DMS 273 treated with DMSO at 0.1 percent for 48 hours (cell line): ENCODE data around the gene DNAJA2.

Experiments used
- DNase-seq: peaks from one replicate; lab custom pipeline; 2025; lab: John Stamatoyannopoulos, UW

The DNAJA2 gene

DNA sequence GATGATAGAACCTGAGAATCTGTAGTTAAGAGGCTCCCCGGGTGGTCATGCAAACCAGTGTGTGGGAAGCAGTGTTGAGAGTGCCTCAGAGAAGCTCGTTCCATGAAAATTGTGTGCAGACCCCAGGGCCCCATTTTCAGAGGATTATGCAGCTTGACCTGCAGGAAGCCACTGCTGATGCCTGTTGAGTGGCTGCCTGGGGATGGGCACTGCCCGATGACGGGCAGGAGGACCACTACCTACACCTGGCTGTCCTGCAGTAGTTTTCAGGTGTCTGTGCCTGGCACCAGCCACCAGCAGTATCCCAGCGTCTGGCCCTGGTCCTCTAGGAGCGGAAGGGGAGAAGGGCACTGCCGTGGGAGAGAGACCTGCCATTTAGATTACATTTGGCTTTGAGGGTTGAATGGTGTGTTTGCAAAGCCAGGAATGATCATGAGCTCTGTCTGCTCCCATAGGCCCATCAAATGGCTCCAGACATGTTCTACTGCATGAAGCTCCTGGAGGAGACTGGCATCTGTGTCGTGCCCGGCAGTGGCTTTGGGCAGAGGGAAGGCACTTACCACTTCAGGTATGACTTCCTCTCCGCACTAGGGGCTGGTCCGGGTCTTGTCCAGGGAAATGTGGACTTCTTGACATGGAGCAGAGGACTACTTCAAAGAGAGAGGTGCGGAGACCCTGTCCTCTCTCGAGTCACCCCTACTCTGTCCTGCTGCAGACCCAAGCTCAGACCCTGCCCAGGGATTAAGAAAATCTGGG, 46.8 kb downstream of the DNAJA2 start:
- DNase-seq: no peak

DNA sequence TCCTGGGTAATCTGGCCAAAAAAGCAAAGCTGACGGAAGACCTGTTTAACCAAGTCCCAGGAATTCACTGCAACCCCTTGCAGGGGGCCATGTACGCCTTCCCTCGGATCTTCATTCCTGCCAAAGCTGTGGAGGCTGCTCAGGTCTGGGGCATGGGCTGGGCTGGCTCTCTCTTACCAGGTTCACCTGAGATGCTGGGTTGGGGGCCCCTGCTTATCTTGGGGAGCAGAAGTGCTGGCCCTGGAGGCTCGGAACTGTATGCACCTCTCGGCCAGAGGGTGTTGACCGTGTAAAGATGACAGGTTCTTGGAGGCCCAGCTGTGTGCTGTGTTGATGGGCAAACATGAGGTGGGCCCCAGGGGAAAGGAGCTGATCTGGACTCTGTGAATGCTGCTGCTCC, 49.1 kb downstream of the DNAJA2 start:
- no peak for DNase-seq

DNA sequence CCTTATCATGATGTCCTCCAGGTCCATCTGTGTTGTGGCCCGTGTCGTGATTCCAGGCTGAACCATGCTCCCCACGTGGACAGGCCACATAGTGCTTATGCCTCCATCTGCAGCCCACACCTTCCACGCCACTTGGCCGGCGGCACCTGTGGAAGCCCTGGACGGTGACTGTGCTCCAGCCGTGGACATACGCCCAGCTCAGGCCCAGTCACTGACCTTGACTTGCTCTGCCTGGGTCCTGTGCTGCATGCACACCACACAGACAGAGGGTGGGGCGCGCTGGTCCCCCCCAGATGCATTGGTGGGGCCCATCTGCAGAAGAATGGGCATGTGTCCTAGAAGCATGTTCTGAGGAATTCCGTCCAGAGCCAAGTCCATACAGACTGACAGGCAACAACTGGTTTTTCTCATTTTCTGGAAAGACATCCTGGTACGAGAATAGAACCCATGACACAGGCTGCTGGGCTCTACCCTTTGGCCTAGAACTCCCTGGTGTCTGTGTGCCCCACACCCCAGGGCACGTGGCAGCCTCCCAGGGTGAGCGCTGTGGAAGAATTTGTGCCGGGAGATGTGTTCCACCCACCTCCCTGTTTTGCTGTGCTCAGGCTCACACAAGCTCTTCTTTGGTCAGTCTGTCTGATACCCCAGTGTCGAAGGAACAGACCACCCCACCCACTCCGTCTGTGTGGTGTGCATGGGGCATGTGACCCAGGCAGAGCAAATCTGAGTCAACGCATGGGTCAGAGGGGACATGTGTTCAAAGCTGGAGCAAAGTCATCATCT, 49.8 kb downstream of the DNAJA2 start:
- no peak for DNase-seq

DNA sequence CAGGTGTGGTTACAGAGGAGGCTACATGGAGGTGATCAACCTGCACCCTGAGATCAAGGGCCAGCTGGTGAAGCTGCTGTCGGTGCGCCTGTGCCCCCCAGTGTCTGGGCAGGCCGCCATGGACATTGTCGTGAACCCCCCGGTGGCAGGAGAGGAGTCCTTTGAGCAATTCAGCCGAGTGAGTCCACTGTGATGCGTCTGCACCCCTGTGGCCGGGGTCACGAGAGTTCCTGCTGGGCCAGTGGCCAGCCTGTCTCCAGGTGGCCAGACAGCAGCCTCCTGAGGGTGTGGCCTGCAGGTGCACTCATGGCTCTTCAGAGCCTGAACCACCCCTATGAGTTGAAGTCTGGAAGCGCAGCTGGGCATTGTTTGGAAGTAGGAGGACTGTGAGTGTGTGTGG, 51.2 kb downstream of the DNAJA2 start:
- no peak for DNase-seq

DNA sequence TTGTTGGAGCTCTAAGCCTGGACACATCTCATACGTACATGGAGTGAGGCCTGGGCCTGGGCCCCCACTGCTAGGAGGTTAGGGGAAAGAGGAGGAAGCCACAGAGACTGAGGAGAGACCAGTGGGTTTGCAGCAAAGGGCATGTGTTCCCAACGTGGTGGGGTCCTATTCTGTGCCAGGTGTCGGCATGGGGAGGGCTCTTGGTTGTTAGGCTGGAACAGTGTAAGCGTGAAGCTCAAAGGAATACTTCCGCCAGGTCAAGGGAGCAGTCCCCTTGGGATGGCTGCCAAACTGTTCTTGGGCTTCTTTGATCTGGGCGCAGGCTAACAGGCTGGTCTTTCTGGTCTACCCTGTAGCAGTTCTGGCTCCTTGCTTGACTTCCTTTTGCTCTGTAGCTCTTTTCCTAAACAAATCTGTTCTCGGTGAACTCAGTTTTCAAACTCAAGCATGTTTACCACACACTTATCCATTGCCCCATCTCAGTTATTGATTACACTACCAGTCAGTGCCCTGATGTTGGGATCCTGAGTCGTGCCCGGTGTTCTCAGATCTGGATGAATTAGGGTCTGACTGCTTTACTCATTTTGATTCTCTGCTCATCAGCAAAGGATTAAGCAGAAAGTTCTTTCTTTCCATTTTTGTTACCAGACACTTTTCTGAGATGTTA, 52.9 kb downstream of the DNAJA2 start:
- DNase-seq: no peak

DNA sequence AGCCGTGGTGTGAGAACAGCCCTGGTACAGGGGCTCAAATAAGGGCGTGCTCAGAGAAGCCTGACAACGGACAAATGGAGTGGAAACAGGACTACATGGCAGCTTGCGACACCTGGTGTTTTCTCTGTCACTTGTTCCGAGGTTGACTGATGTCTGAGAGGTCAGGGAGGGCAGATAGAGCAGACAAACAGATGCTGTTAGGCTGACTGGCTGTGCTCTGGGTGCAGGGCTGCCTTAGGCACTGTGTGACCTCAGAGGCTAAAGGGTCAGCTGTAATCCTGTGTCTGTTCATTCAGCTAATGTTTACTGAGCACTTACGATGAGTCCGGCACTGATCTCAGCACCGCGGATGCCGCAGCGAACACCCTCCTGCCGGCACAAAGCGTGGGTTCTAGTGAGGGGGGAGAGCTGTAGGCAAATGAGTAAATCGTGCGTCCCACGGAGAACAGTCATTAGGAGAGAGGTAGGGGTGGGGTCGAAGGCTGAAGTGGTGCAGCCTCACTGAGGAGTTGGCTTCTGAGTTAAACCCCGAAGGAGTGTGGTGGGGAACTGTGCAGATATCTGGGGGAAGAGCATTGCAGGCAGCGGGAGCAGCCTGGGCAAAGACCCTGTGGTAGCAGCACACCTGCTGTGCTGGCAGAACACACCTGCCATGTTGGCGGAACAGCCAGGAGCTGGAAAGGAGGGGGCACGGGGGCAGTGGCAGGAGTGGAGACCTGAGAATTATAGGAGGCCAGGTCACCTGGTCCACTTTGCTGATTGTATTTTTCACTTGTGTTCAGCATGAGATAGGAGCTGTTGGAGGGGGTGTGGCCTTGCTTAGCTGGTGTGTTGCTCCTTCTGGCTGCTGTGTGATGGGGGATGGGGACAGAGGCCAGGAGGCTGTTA, 54.3 kb downstream of the DNAJA2 start:
- DNase-seq: no peak

DNA sequence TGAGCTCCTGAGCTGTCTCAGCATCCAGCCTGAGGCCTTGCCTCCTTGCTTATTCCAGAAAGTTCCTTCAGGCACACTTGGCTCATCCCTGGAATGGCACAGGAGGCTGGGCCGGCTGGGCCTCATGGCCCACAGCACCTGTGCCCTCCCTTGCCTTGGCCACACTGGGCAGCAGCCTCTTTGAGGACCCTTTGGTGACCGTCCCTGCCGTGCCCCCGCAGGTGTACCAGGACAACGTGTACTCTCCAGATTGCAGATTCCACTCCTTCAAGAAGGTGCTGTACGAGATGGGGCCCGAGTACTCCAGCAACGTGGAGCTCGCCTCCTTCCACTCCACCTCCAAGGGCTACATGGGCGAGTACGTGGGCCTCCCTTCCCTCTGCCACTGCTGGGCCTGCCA, 55.1 kb downstream of the DNAJA2 start:
- DNase-seq: no peak

DNA sequence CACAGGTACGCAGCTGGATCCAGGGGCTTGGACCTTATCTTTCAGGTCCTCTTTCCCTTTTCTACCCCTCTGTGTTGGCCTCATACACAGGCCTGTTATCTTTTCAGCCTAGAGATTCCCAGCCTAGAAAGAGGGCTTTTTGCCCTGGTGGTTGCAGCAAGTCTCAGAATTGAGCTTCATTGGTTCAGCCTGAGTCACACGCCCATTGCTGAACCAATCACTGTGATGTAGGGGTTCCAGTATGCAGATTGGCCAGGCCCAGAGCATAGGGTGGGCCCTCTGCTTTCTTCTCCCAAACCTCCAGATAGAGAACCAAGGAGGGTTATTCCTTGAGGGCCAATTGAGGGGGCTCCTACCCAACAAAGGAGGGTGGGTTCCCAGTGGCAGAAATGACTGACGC, 56.5 kb downstream of the DNAJA2 start:
- DNase-seq: no peak

DNA sequence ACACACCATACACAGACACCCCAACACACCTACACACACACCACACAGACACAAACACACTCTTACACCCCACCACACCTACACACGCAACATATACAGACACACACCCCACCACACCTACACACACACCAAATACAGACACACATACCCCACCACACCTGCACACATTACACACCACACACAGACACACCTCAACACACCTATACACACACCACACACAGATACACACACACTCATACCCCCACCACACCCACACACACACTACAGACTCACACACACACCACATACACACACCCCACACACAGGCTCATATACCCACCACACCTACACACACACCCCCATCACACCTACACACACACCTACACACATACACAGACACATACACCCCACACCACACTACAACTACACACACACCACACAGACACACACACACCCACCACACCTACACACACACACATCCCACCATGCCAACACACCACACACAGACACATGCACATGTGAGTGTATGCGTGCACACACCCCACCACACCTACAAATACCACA, 57.9 kb downstream of the DNAJA2 start:
- DNase-seq: no peak

DNA sequence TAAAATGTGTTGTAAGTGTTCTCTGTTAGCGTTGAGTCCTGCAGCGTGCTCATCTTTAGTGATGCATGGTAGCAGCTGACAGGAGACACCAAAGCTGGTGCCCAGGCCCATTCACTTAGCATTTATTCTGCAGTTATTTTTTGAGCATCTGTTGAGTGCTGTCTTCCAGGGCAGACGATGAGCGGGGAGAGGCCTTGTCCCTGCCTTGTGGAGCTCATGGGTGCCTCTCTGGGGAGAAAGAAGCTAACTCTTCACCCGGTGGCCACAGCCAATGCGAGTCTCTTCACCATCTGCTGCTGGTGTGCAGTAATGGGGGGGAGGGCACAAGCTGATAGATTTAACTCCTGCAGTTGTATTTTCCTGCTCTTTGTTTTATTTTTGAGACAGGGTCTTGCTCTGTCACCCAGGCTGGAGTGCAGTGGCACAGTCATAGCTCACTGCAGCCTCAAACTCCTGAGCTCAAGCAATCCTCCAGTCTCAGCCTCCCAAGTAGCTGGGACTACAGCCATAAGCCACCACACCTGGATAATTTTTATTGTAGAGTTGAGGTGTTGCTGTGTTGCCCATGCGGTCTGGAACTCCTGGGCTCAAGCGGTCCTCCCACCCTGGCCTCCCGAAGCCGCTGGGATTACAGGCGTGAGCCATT, 58.8 kb downstream of the DNAJA2 start:
- DNase-seq: no peak

DNA sequence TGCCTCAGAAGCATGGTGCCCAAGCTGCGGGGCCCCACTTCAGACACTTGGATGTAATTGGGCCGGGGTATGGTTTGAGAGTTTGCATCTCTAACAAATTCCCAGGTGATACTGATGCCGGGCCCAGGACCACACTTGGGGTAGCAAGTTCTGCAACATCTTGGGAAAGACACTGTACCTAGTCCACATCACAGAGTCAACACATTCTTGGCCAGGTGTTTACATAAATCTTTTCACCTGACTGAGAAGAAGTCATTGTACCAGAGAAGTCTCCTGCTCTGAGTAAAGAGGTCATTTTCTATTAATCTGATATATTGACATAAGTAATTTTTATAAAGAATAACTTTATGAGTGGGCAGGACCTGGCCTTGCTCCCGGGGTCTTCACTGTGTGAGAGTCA, 61.8 kb downstream of the DNAJA2 start:
- DNase-seq: no peak

DNA sequence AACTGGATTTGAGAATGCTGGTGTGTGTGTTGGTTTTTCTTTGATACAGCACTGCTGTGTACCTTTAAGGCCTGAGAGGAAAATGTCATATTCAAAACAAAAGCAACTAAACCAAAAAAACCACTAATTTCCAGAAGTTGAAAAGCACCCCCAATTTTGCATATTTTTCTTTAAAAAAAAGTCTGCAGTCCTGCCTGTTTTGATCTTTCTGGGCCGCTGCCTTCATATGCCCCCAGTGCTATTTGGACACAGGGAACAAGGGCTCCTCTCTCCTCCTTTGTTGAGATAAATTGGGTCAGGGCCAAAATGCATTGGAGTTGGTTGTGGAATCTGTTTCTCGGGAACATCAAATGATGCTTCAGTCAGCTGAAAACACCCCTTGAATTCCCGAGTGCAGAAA, 62.4 kb downstream of the DNAJA2 start:
- DNase-seq: no peak

DNA sequence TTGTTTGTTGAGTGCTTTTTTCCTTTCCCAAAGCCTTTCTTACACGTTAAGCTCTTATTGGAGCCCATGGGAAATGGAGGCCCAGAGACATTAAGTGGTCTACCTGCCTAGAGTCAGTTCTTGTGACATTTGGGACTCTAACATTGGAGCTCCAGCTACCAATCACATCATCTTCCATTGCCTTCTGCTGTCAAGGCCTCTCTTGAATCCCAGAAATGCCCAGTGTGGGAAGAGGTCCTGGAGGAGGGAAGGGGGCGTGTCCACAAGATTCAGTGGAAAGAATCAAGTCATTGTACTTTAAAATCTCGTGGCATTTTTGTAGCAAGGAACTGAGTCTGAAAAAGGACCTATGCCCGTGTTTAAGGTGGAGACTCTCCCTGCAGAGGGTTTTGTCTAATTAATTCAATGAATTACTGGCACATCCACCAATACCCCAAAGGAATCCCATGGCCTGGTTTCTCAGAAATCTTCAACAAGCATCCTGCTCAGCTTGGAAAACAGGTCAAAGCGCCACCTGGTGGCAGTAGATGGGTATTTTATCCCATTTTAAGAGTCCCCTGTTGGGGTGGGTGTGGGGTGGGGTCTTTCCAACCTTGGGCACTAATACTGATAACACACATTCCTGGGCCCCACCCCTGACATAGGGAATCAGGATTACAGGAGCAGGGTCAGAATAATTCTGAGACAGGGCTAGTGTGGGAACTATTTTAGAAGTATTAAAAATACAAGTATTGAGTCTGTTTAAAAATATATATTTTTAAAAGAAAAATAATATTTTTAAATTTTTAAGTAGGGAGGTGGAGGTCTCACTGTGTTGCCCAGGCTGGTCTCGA, 64.7 kb downstream of the DNAJA2 start:
- peak; percentile 35 for DNase-seq

DNA sequence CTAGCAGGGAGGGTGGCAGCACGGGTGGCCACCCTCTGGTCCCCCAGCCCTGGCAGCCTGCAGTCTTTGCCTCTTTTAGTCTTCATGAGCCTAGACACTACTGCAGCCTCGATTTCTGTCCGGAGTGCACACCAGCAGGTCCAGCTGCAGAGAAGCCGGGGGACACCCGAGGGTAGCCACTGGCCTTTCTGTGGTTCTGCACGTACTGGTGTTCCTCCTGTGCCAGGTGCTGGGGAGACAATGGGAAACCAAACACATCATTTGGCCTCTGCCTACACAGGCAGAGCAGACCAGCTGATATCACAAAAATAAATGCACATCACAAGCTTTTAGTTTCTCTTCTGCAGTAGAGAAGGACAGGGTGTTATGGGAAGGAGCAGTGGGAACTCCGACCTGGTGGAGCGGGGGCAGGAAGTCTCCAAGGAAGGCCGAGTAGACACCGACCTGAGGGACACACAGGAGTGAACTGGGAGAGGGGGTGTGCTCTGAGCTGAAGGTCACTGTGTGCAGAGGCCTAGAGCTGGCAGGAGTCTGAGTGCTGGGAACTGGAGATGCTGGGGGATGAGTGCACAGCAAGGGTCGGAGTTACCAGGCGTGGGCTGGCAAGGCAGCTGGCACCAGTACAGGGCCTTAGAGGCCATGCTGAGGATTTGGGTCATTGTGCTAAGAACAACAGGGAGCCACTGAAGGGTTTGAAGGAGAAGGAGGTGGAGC, 66.3 kb downstream of the DNAJA2 start:
- DNase-seq: no peak

DNA sequence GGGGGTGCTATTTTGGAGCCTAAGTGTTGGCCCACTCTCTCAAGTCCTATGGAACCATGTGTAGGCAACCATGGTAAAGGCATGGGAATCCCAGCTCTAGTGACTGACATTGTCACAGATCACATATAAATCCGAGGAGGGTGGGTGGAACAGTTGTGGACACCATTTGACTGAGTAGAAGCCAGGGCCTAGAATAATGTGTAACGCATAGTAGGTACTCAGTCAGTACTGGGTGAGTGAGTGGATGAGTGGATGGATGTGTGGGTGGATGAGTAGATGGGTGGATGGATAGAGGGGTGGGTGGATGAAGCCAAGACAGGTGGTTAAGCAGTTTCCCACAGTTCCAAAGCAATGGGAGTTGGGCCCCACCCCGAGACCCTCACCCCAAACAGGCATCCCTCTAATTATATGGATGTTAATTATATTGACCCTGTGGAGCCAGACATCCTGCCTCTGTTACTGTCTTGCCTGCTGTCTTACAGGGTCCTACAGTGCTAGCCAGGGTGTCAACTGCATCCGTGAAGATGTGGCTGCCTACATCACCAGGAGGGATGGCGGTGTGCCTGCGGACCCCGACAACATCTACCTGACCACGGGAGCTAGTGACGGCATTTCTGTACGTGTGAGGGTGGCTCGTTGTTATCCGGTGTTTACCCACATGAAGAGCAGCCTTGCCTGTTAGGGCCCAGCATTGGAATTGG, 67.0 kb downstream of the DNAJA2 start:
- DNase-seq: no peak
